HG03135 (cell line): ENCODE measurements around the gene WTAP.

Experiments
- ATAC-seq: cut with Tn5 transposase; IDR thresholded peaks from one replicate; pipeline ENCODE4 v1.9.1; 2021; ENCODE audit warnings: mild to moderate bottlenecking, moderate library complexity; ENCODE audit not compliant: unreplicated experiment

WTAP gene

GRCh38 chr6:159801935-159802334, 74.6 kb downstream of the WTAP start:
- no peak for ATAC-seq

GRCh38 chr6:159804504-159804903, 77.2 kb downstream of the WTAP start:
- ATAC-seq = no peak

GRCh38 chr6:159805440-159806020, 78.2 kb downstream of the WTAP start:
- ATAC-seq = no peak
